Uterus (tissue), 2 donors: ENCODE data around the gene SVIL.

Experiments used
- CTCF ChIP-seq, 4 experiments: fragments of 200-600 bp in 2 of 4; fragments of 450-650 bp in 2 of 4; sonication (generic) in 2 of 4; IDR thresholded peaks; one replicate each; pipeline ENCODE4 v1.5.1; 2016 to 2019; ENCODE audit warnings: antibody characterized with exemption in 4 of 4, mild to moderate bottlenecking in 2 of 4, moderate library complexity in 1 of 4
- POLR2A ChIP-seq, 2 donors: fragments of 450-650 bp; IDR thresholded peaks; one replicate each; pipeline ENCODE4 v1.6.1; 2016; ENCODE audit warnings: antibody characterized with exemption in 2 of 2, mild to moderate bottlenecking in 1 of 2, moderate library complexity in 1 of 2

GRCh38 chr10:29493697-29494096, 141.1 kb downstream of the SVIL start:
- TF ChIP-seq CTCF (IDR thresholded peaks at IDR 0.05) (no peak), POLR2A (IDR thresholded peaks at IDR 0.05) (no peak)
